Esophagus squamous epithelium (tissue), 5 donors: ENCODE data around the gene NMRK1. TPM values are rescaled to one million over a fixed set of nuclear protein-coding genes. Genes with fewer than 3 reads are reported as not detected.

Source experiments
- DNase-seq: peaks from one replicate; lab custom pipeline; 2025; lab: John Stamatoyannopoulos, UW
- H3K27ac ChIP-seq, 4 donors: fragments of 200-600 bp; sonication (generic); one replicate each; pipeline ENCODE4 v1.5.1; 2016 to 2019; ENCODE audit warnings: mild to moderate bottlenecking in 1 of 4
- H3K27me3 ChIP-seq, 4 donors: fragments of 200-600 bp; sonication (generic); 1 replicate in 3 of 4; 2 replicates in 1 of 4; pipeline versions ENCODE4 v1.5.1 to v1.6.0; 2017 to 2021; ENCODE audit warnings: antibody characterized with exemption in 1 of 4
- H3K36me3 ChIP-seq, 3 donors: fragments of 200-600 bp; sonication (generic); one replicate each; pipeline ENCODE4 v1.5.1; 2016 to 2019
- H3K4me1 ChIP-seq, 3 donors: fragments of 200-600 bp; sonication (generic); one replicate each; pipeline ENCODE4 v1.5.1; 2017 to 2019
- H3K4me3 ChIP-seq, 4 donors: fragments of 200-600 bp; sonication (generic); 1 replicate in 3 of 4; 2 replicates in 1 of 4; pipeline ENCODE4 v1.5.1; 2016 to 2019; ENCODE audit warnings: mild to moderate bottlenecking in 2 of 4, moderate library complexity in 1 of 4
- H3K9me3 ChIP-seq, 3 donors: fragments of 200-600 bp; sonication (generic); one replicate each; pipeline ENCODE4 v1.5.1; 2016 to 2019
- POLR2A ChIP-seq, 4 donors: fragments of 450-650 bp; IDR thresholded peaks; one replicate each; pipeline ENCODE4 v1.6.1; 2017; ENCODE audit warnings: antibody characterized with exemption in 4 of 4, mild to moderate bottlenecking in 4 of 4, moderate library complexity in 3 of 4
- WGBS, 2 donors: methylation state at CpG; one replicate each; pipeline ENCODE4 v1.1.5; 2018; 5-methylcytosine and 5-hydroxymethylcytosine counted together
- intact Hi-C: fragments of 100-400 bp; cut with DNase I; formaldehyde crosslinking; loops from one replicate; pipeline ENCODE4 v1.15.0; 2022
- total RNA-seq, 4 donors: library from RNA; depleted of rRNA; stranded (reverse); fragments of >200 nt; gene quantifications; one replicate each; pipeline ENCODE4 v1.1.0, GENCODE V29; 2016
- TF ChIP-seq, protein P1 (sequence below), 6 experiments: fragments of 450-650 bp in 4 of 6; fragments of 200-600 bp in 2 of 6; sonication (generic) in 2 of 6; IDR thresholded peaks; one replicate each; pipeline ENCODE4 v1.5.1; 2016 to 2019; ENCODE audit warnings: antibody characterized with exemption in 6 of 6, mild to moderate bottlenecking in 4 of 6, moderate library complexity in 4 of 6
- donor health status: DM: yes; HTN: yes; CAD: no.

The NMRK1 gene
- total RNA-seq, 4 donors from 2014 or later: 23.1 to 36.4 (median 29.5) TPM

DNA sequence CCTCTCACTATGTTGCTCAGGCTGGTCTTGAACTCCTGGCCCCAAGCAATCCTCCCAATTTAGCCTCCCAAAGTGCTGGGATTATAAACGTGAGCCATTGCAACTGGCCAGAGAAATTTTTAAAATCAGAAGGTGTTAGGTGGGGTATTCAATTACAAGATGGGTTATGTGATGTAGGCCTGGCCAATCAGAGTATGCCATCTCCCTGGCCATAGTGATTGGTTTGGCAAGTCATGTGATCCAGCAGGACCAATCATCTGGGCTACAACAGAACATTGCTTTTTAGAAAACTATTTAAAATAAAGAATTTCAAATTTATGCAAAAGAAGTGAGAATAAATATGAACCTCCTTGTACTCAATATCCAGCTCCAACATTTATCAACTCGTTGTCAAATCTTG, 22.4 kb downstream of the NMRK1 start:
- H3K9me3 ChIP-seq: no peaks in the 10 kb centered on the region
- peaks cover 0 to 65% (median 0%) of the 10 kb centered on the region in 3 donors for H3K36me3 ChIP-seq
- H3K27ac ChIP-seq: no peak overlapping the region
- peaks cover 0 to 15% (median 0%) of the 10 kb centered on the region in 3 donors for H3K4me1 ChIP-seq
- H3K27me3 ChIP-seq: no peaks in the 10 kb centered on the region
- DNase-seq: no peak
- intact Hi-C loops: no loop called here
- H3K4me3 ChIP-seq: no peak overlapping the region
- TF ChIP-seq, protein P1, sequence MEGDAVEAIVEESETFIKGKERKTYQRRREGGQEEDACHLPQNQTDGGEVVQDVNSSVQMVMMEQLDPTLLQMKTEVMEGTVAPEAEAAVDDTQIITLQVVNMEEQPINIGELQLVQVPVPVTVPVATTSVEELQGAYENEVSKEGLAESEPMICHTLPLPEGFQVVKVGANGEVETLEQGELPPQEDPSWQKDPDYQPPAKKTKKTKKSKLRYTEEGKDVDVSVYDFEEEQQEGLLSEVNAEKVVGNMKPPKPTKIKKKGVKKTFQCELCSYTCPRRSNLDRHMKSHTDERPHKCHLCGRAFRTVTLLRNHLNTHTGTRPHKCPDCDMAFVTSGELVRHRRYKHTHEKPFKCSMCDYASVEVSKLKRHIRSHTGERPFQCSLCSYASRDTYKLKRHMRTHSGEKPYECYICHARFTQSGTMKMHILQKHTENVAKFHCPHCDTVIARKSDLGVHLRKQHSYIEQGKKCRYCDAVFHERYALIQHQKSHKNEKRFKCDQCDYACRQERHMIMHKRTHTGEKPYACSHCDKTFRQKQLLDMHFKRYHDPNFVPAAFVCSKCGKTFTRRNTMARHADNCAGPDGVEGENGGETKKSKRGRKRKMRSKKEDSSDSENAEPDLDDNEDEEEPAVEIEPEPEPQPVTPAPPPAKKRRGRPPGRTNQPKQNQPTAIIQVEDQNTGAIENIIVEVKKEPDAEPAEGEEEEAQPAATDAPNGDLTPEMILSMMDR (IDR thresholded peaks at IDR 0.05): no peak
- no peak for TF ChIP-seq POLR2A (IDR thresholded peaks at IDR 0.05)
- WGBS, 2 donors: 73 to 90% methylated on average over 2 of the region's 2 CpGs

- Histone ChIP-seq H3K9me3 (no peaks in the 10 kb centered on the region), H3K4me3 (no peak overlapping the region), H3K27me3 (no peaks in the 10 kb centered on the region), H3K27ac (no peak overlapping the region), H3K4me1 (peaks cover 0 to 15% (median 0%) of the 10 kb centered on the region in 3 donors), H3K36me3 (peaks cover 0 to 67% (median 0%) of the 10 kb centered on the region in 3 donors)
- 71 to 81% methylated on average over 2 of the region's 2 CpGs for WGBS, 2 donors
- intact Hi-C loops: no loop called here
- no peak for DNase-seq
- TF ChIP-seq, protein P1 (IDR thresholded peaks at IDR 0.05): no peak
- TF ChIP-seq POLR2A (IDR thresholded peaks at IDR 0.05): no peak
Measured at GRCh38 chr9:75064307-75065025, 23.5 kb downstream of the NMRK1 start.

DNA sequence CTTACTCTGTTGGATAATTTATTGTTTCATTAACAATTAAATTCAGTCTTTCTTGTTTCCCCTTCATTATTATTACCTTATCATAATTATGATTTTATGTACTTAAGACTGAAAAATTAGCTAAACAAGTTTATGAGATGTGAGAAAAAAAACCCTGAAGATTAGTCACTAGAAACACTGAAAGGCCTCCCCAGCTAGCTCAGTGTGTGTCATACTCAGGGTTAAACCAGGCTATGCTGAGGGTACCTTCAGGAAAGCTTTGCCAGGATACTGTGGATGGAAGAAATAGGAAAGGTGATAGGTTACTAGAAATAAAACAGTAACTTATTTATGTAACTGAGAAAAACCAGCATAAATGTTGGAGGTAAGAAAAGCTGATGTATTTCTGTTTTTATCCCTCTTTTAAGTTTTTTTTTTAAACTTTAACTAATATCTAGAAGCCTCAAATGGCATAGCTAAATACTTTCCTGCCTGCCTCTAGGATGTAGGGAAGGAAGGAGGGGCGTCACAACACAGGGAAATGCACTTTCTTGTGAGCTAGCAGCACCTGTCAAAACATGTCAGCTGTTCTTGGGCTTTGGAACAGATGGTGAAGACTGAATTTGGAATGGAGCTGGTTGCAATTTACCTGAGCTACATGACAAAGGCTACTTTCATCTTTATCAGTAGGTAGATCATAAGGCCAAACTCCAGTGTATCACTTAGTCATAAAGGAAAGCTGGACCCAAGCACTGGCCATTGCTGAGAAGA, 24.2 kb downstream of the NMRK1 start:
- no peak overlapping the region for H3K4me3 ChIP-seq
- no peak overlapping the region for H3K27ac ChIP-seq
- DNase-seq: no peak
- peaks cover 0 to 15% (median 0%) of the 10 kb centered on the region in 3 donors for H3K4me1 ChIP-seq
- H3K9me3 ChIP-seq: no peaks in the 10 kb centered on the region
- TF ChIP-seq POLR2A (IDR thresholded peaks at IDR 0.05): no peak
- TF ChIP-seq, protein P1 (IDR thresholded peaks at IDR 0.05): no peak
- WGBS, 2 donors: 36 to 64% methylated on average over 1 of the region's 1 CpG
- H3K36me3 ChIP-seq: peaks cover 0 to 61% (median 0%) of the 10 kb centered on the region in 3 donors
- intact Hi-C loops: no loop called here
- H3K27me3 ChIP-seq: no peaks in the 10 kb centered on the region

DNA sequence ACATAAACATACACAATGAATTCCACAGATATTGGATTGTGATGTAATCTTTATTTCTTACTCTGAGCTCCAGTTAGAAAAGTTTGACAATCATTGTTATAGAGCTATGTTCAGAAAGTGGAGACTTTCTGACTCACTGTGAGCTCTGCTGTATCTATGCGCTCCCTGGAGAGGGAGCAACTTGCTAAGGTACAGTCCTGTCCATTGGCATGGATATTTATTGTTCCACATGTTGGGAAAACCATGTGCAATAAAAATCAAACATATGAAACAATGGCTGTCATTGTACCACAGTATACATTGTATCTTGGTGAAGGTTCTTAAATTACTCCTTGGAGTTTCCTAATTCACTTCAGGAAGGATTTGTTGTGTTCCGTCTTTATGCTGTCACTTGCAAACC, 26.8 kb downstream of the NMRK1 start:
- TF ChIP-seq POLR2A (IDR thresholded peaks at IDR 0.05): no peak
- TF ChIP-seq, protein P1 (IDR thresholded peaks at IDR 0.05): no peak
- WGBS, 2 donors: 80 to 94% methylated on average over 2 of the region's 2 CpGs

More for the DNA sequence above, 26.8 kb downstream of the NMRK1 start:
- no peak for DNase-seq
- Histone ChIP-seq H3K36me3 (peaks cover 0 to 36% (median 0%) of the 10 kb centered on the region in 3 donors), H3K4me1 (peaks cover 0 to 15% (median 0%) of the 10 kb centered on the region in 3 donors), H3K27ac (no peak overlapping the region), H3K27me3 (no peaks in the 10 kb centered on the region), H3K9me3 (no peaks in the 10 kb centered on the region), H3K4me3 (no peak overlapping the region)
- intact Hi-C loops: no loop called here
